SK-N-MC (cell line): ENCODE data around the gene PID1.

Source experiments
- DNase-seq: peaks from one replicate; pipeline ENCODE4 v3.0.0-alpha.2; 2011; ENCODE audit warnings: low read depth, low spot score
- H3K27ac ChIP-seq: fragments of 200-600 bp; sonication (generic); 2 replicates; pipeline ENCODE4 v1.5.1; 2016; ENCODE audit warnings: mixed run types
- H3K36me3 ChIP-seq: fragments of 200-600 bp; sonication (generic); 2 replicates; pipeline ENCODE4 v1.6.1; 2017; ENCODE audit warnings: antibody characterized with exemption, low read length, mixed read lengths; ENCODE audit not compliant: insufficient read depth
- H3K4me3 ChIP-seq: fragments of 200-600 bp; sonication (generic); 2 replicates; pipeline ENCODE4 v1.5.1; 2016
- H3K9ac ChIP-seq: fragments of 200-600 bp; sonication (generic); 2 replicates; pipeline ENCODE4 v1.8.0; 2017; ENCODE audit warnings: mixed run types, mixed read lengths; ENCODE audit not compliant: insufficient read length
- H3K9me3 ChIP-seq: fragments of 200-600 bp; sonication (generic); 2 replicates; pipeline ENCODE4 v1.6.1; 2017; ENCODE audit warnings: low read depth, mild to moderate bottlenecking, antibody characterized with exemption, low read length, moderate library complexity, mixed read lengths
- EZH2 ChIP-seq: fragments of 200-600 bp; sonication (generic); IDR thresholded peaks from one replicate; pipeline ENCODE4 v1.6.1; 2017; ENCODE audit warnings: antibody characterized with exemption
- FOXP2 ChIP-seq: optimal IDR thresholded peaks from 2 replicates; pipeline ENCODE3; 2011; ENCODE audit warnings: mild to moderate bottlenecking, moderate library complexity; ENCODE audit not compliant: insufficient read depth; ENCODE audit errors: extremely low read length, control extremely low read depth
- POLR2AphosphoS5 ChIP-seq: IDR thresholded peaks from 2 replicates; pipeline ENCODE4 v1.6.1; 2012; ENCODE audit warnings: mild to moderate bottlenecking, low read depth, low read length, borderline replicate concordance

PID1 gene

GRCh38 chr2:229150317-229150716, 120.8 kb downstream of the PID1 start:
- Histone ChIP-seq H3K9ac (no peak overlapping the region), H3K9me3 (no peaks in the 10 kb centered on the region), H3K36me3 (no peaks in the 10 kb centered on the region), H3K27ac (no peak overlapping the region), H3K4me3 (no peak overlapping the region)
- no peak for DNase-seq
- TF ChIP-seq EZH2: no peak
- TF ChIP-seq POLR2AphosphoS5: no peak
- TF ChIP-seq FOXP2: no peak

DNA sequence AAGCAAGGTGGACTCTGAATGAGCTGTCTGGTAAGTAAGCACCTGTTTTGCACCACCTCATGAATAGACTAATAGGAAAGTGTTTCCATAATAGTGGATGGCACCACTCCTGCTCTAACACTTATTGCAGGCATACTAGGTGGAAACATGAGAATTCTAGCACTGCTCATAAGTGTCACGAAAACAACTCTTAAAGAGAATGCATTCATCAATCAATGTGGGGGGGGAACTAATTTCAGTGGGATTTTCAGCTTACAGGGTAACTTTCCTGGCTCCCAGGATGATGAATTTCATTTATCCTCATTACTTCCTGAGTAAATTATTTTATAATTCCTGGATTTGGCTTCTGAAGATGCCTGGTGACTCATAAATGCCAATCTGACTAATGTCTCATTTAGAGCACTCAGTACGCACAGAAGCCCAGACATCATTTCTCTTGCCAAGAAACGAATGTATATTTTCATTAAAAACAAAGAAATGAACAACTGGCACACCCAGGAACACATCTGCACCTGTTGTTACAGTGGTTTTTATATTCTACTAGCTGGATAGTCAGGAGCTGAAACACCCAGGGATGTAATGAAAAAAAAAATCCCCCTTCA, 129.6 kb downstream of the PID1 start:
- DNase-seq: no peak
- H3K4me3 ChIP-seq: no peak overlapping the region
- H3K36me3 ChIP-seq: no peaks in the 10 kb centered on the region
- no peak overlapping the region for H3K27ac ChIP-seq
- H3K9ac ChIP-seq: no peak overlapping the region
- H3K9me3 ChIP-seq: no peaks in the 10 kb centered on the region
- TF ChIP-seq EZH2 (no peak), FOXP2 (no peak), POLR2AphosphoS5 (no peak)

- no peak overlapping the region for H3K9ac ChIP-seq
- TF ChIP-seq FOXP2: no peak
- TF ChIP-seq EZH2: no peak
- TF ChIP-seq POLR2AphosphoS5: no peak
- H3K27ac ChIP-seq: no peak overlapping the region
- no peak overlapping the region for H3K4me3 ChIP-seq
- no peaks in the 10 kb centered on the region for H3K36me3 ChIP-seq
- no peaks in the 10 kb centered on the region for H3K9me3 ChIP-seq
- DNase-seq: no peak
These were observed 133.4 kb downstream of the PID1 start for GRCh38 chr2:229137639-229138038.

DNA sequence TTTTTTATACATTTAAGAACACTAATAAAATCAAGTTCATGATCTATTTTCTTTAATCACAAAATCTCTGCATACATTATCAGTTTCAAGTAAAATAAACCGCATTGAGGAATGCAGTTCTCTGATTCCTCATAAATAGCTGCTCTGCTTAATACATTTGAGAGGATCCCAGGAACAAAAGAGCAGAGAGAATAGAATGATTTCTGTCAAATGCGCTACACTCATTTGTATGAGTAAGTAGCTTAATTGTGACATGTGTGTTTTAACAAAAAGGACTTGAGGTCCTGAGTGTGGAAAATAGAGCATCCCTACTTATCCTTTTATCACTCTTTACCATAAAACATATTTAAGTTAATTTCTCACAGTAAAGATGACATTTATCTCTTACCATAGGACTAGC, 134.0 kb downstream of the PID1 start:
- TF ChIP-seq POLR2AphosphoS5: no peak
- no peak for TF ChIP-seq FOXP2
- TF ChIP-seq EZH2: no peak
- Histone ChIP-seq H3K36me3 (no peaks in the 10 kb centered on the region), H3K4me3 (no peak overlapping the region), H3K9ac (no peak overlapping the region), H3K9me3 (no peaks in the 10 kb centered on the region), H3K27ac (no peak overlapping the region)
- DNase-seq: no peak

- TF ChIP-seq FOXP2: no peak
- TF ChIP-seq EZH2: no peak
- TF ChIP-seq POLR2AphosphoS5: no peak
- no peak for DNase-seq
These were observed 137.8 kb downstream of the PID1 start for GRCh38 chr2:229133155-229133772.

DNA sequence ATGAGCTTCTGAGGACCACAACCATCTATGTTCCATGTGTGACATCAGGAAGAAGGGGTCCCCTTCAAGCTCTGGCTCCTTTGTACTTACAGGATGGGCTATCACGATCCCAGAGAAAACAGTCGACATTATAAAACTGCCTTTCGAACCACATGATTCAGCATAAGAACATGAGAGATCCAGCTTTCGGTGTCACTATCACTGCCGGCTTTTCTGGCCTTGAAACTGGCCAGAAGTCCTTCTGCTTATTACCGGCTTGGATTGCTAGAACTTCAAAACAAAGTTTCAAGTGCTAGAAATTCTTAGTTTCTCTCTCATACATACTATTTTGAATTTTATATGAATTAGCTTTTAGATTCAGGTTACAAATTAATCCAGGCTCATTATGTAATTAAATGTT, 138.9 kb downstream of the PID1 start:
- Histone ChIP-seq H3K27ac (no peak overlapping the region), H3K36me3 (no peaks in the 10 kb centered on the region), H3K9ac (no peak overlapping the region), H3K4me3 (no peak overlapping the region), H3K9me3 (no peaks in the 10 kb centered on the region)
- no peak for DNase-seq
- TF ChIP-seq POLR2AphosphoS5 (no peak), EZH2 (no peak), FOXP2 (no peak)

More at GRCh38 chr2:229133155-229133772, 137.8 kb downstream of the PID1 start:
- Histone ChIP-seq H3K4me3 (no peak overlapping the region), H3K9me3 (no peaks in the 10 kb centered on the region), H3K36me3 (no peaks in the 10 kb centered on the region), H3K9ac (no peak overlapping the region), H3K27ac (no peak overlapping the region)

DNA sequence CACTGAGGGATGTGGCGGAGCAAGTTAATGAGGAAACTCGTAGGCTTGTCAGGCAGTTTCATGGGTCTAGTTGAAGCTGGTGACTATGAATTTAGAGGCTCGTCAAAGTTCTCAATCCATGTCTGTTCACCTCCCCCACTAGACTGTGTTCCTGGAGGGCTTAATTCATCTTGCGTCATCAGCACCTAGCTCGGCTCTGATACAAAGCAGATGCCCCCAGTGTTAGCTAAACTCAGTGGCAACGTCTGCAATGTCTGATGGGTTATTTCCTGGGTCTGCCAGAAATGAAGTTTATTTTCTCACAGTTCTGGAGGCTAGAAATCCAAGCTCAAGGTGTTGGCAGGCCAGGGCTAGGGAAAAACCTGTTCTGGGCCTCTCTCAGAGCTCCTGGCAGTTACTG, 140.6 kb downstream of the PID1 start:
- no peak for TF ChIP-seq EZH2
- TF ChIP-seq FOXP2: no peak
- TF ChIP-seq POLR2AphosphoS5: no peak
- H3K36me3 ChIP-seq: no peaks in the 10 kb centered on the region
- peak overlapping the region; percentile 39; the same call in 1 of the 2 replicates for H3K4me3 ChIP-seq
- H3K9me3 ChIP-seq: no peaks in the 10 kb centered on the region
- H3K27ac ChIP-seq: no peak overlapping the region
- H3K9ac ChIP-seq: no peak overlapping the region
- DNase-seq: no peak

- H3K9me3 ChIP-seq: no peaks in the 10 kb centered on the region
- DNase-seq: no peak
- H3K36me3 ChIP-seq: no peaks in the 10 kb centered on the region
- H3K9ac ChIP-seq: no peak overlapping the region
- no peak for TF ChIP-seq EZH2
- TF ChIP-seq FOXP2: no peak
- TF ChIP-seq POLR2AphosphoS5: no peak
- H3K4me3 ChIP-seq: peak overlapping the region; percentile 39; the same call in 1 of the 2 replicates
- H3K27ac ChIP-seq: no peak overlapping the region
These were observed 141.2 kb downstream of the PID1 start for GRCh38 chr2:229129738-229130371.

- Histone ChIP-seq H3K9ac (no peak overlapping the region), H3K4me3 (no peak overlapping the region), H3K36me3 (no peaks in the 10 kb centered on the region), H3K27ac (no peak overlapping the region), H3K9me3 (no peaks in the 10 kb centered on the region)
- no peak for TF ChIP-seq EZH2
- TF ChIP-seq POLR2AphosphoS5: no peak
- TF ChIP-seq FOXP2: no peak
- DNase-seq: no peak
These were observed 143.6 kb downstream of the PID1 start for GRCh38 chr2:229127471-229127870.
